Measurements from ENCODE around the gene FURIN. TPM values are rescaled to one million over a fixed set of nuclear protein-coding genes. Genes with fewer than 3 reads are reported as not detected.

The FURIN gene
- total and polyA plus RNA-seq, 2 experiments from 2014 or later = 67.9 to 98.9 TPM

GRCh38 chr15:90862487-90862886 is 5.9 kb upstream of the FURIN start:
- 94% methylated on average over 6 of the region's 6 CpGs for WGBS (ENCODE audit: low lambda C conversion rate, missing lambda C conversion rate)
- peaks cover 13% of the 10 kb centered on the region for H3K4me1 ChIP-seq (ENCODE audit: insufficient read depth)
- no peaks in the 10 kb centered on the region for H4K20me1 ChIP-seq (ENCODE audit: insufficient read depth, poor library complexity, severe bottlenecking)
- H3K36me3 ChIP-seq (replicated peaks; ENCODE audit: insufficient read depth, low read depth) = no peaks in the 10 kb centered on the region
- H3K27me3 ChIP-seq = no peaks in the 10 kb centered on the region
- no peaks in the 10 kb centered on the region for H3K9me2 ChIP-seq (replicated peaks; ENCODE audit: insufficient read depth)
- no peak for DNase-seq (ENCODE audit: low spot score)
- H3K79me2 ChIP-seq = no peaks in the 10 kb centered on the region
- no peaks in the 10 kb centered on the region for H3K9me3 ChIP-seq (ENCODE audit: low read depth)
- H3K27ac ChIP-seq = no peak overlapping the region
- no peak overlapping the region for H3K4me2 ChIP-seq
- H3K4me3 ChIP-seq = no peak overlapping the region
- no peak overlapping the region for H2AFZ ChIP-seq
- TF ChIP-seq CTCF (IDR thresholded peaks at IDR 0.05; ENCODE audit: poor library complexity) = no peak
- no peak for TF ChIP-seq EZH2phosphoT487 (IDR thresholded peaks at IDR 0.05; ENCODE audit: low read depth, severe bottlenecking, unreplicated experiment)
- no peak for TF ChIP-seq EZH2 (IDR thresholded peaks at IDR 0.05; ENCODE audit: borderline replicate concordance)

GRCh38 chr15:90862964-90863778 is 5.2 kb upstream of the FURIN start:
- Histone ChIP-seq H4K20me1 (ENCODE audit: insufficient read depth, poor library complexity, severe bottlenecking) (no peaks in the 10 kb centered on the region), H3K36me3 (replicated peaks; ENCODE audit: insufficient read depth, low read depth) (no peaks in the 10 kb centered on the region), H3K4me3 (no peak overlapping the region), H3K27ac (no peak overlapping the region), H3K9me2 (replicated peaks; ENCODE audit: insufficient read depth) (no peaks in the 10 kb centered on the region), H3K4me1 (ENCODE audit: insufficient read depth) (peaks cover 13% of the 10 kb centered on the region), H3K9me3 (ENCODE audit: low read depth) (no peaks in the 10 kb centered on the region), H3K4me2 (no peak overlapping the region), H3K27me3 (no peaks in the 10 kb centered on the region), H2AFZ (no peak overlapping the region), H3K79me2 (no peaks in the 10 kb centered on the region)
- DNase-seq (ENCODE audit: low spot score) = no peak
- WGBS (ENCODE audit: low lambda C conversion rate, missing lambda C conversion rate) = 77% methylated on average over 4 of the region's 5 CpGs
- TF ChIP-seq CTCF (IDR thresholded peaks at IDR 0.05; ENCODE audit: poor library complexity) = no peak
- no peak for TF ChIP-seq EZH2 (IDR thresholded peaks at IDR 0.05; ENCODE audit: borderline replicate concordance)

GRCh38 chr15:90863987-90864386 is 4.4 kb upstream of the FURIN start:
- H3K79me2 ChIP-seq = no peaks in the 10 kb centered on the region
- no peak for TF ChIP-seq EZH2phosphoT487 (IDR thresholded peaks at IDR 0.05; ENCODE audit: low read depth, severe bottlenecking, unreplicated experiment)
- TF ChIP-seq EZH2 (IDR thresholded peaks at IDR 0.05; ENCODE audit: borderline replicate concordance) = no peak
- no peak for TF ChIP-seq CTCF (IDR thresholded peaks at IDR 0.05; ENCODE audit: poor library complexity)
- no peak overlapping the region for H3K4me2 ChIP-seq
- H3K9me2 ChIP-seq (replicated peaks; ENCODE audit: insufficient read depth) = no peaks in the 10 kb centered on the region
- no peak overlapping the region for H3K4me3 ChIP-seq
- no peaks in the 10 kb centered on the region for H3K27me3 ChIP-seq
- 96% methylated on average over 4 of the region's 4 CpGs for WGBS (ENCODE audit: low lambda C conversion rate, missing lambda C conversion rate)
- no peak overlapping the region for H3K27ac ChIP-seq
- no peak overlapping the region for H2AFZ ChIP-seq
- DNase-seq (ENCODE audit: low spot score) = no peak
- no peaks in the 10 kb centered on the region for H3K9me3 ChIP-seq (ENCODE audit: low read depth)
- H3K36me3 ChIP-seq (replicated peaks; ENCODE audit: insufficient read depth, low read depth) = no peaks in the 10 kb centered on the region
- no peaks in the 10 kb centered on the region for H4K20me1 ChIP-seq (ENCODE audit: insufficient read depth, poor library complexity, severe bottlenecking)
- H3K4me1 ChIP-seq (ENCODE audit: insufficient read depth) = peaks cover 21% of the 10 kb centered on the region
